GM12878 (cell line): ENCODE data around the gene ADPRHL1. TPM values are rescaled to one million over a fixed set of nuclear protein-coding genes. Genes with fewer than 3 reads are reported as not detected.

Experiments
- ATAC-seq: fragments of 200-7000 bp; cut with Tn5 transposase; 3 replicates; pipeline ENCODE4 v1.9.1; 2020; ENCODE audit warnings: mild to moderate bottlenecking, moderate library complexity
- BruUV-seq: library from RNA; stranded (reverse); fragments of 400-500 nt; replicated peaks from 2 replicates; lab custom pipeline; 2021; lab: Mats Ljungman, UMichigan
- CTCF ChIA-PET: fragments of 300-600 bp; sonication (Branson Sonifier 250); formaldehyde crosslinking; extraction: SDS; loops from one replicate; lab custom pipeline; 2021; ENCODE audit warnings: inconsistent platforms; lab: Yijun Ruan, JAX
- POLR2A ChIA-PET: fragments of 350-600 bp; formaldehyde crosslinking; extraction: SDS; loops from one replicate; lab custom pipeline; 2021; ENCODE audit warnings: inconsistent platforms; lab: Charles Lee
- RAD21 ChIA-PET: fragments of 300-600 bp; sonication (Branson Sonifier 250); formaldehyde crosslinking; loops from one replicate; lab custom pipeline; 2023; ENCODE audit warnings: antibody characterized with exemption; ENCODE audit not compliant: unreplicated experiment; lab: Charles Lee
- SMC1A ChIA-PET: fragments of 300-600 bp; sonication (Branson Sonifier 250); formaldehyde crosslinking; loops from one replicate; lab custom pipeline; 2023; ENCODE audit not compliant: unreplicated experiment, uncharacterized antibody; lab: Charles Lee
- DNase-seq: peaks from one replicate; pipeline ENCODE4 v3.0.0-alpha.2; 2011; ENCODE audit warnings: low read depth, low spot score
- FAIRE-seq: peaks from 3 replicates; lab custom pipeline; 2011; peaks lifted over from hg19 to GRCh38; lab: Jason Lieb, UNC
- H2AFZ ChIP-seq: 2 replicates; pipeline ENCODE4 v1.6.0; 2011; ENCODE audit warnings: low read depth, low read length, control low read depth; ENCODE audit not compliant: control insufficient read depth
- H3K27ac ChIP-seq: 2 replicates; pipeline ENCODE4 v1.5.1; 2011; ENCODE audit warnings: control low read depth; ENCODE audit not compliant: control insufficient read depth, insufficient read depth
- H3K27me3 ChIP-seq, 2 experiments: replicated peaks in 1 of 2; 2 replicates each; pipeline versions ENCODE4 v1.6.0 to v1.6.1; 2011; ENCODE audit warnings: low read length in 1 of 2; ENCODE audit not compliant: control insufficient read depth in 2 of 2, insufficient read depth in 2 of 2
- H3K36me3 ChIP-seq, 2 experiments: 2 replicates each; pipeline ENCODE4 v1.5.1; 2011; ENCODE audit warnings: low read length in 1 of 2; ENCODE audit not compliant: control insufficient read depth in 2 of 2, insufficient read depth in 2 of 2
- H3K4me1 ChIP-seq: 2 replicates; pipeline ENCODE4 v1.6.1; 2011; ENCODE audit warnings: mild to moderate bottlenecking, low read length, moderate library complexity, mixed read lengths; ENCODE audit not compliant: control insufficient read depth, insufficient read depth
- H3K4me2 ChIP-seq: 2 replicates; pipeline ENCODE4 v1.6.0; 2011; ENCODE audit warnings: control low read depth; ENCODE audit not compliant: control insufficient read depth, insufficient read depth
- H3K4me3 ChIP-seq: fragments of 200-600 bp; sonication (generic); 2 replicates; pipeline ENCODE4 v1.5.1; 2016
- H3K79me2 ChIP-seq: 2 replicates; pipeline ENCODE4 v1.6.0; 2011; ENCODE audit warnings: low read length; ENCODE audit not compliant: control insufficient read depth, insufficient read depth
- H3K9ac ChIP-seq: 2 replicates; pipeline ENCODE4 v1.8.0; 2011; ENCODE audit warnings: low read length, control low read depth, mixed read lengths; ENCODE audit not compliant: control insufficient read depth, insufficient read depth
- H3K9me3 ChIP-seq: replicated peaks from 3 replicates; pipeline ENCODE4 v1.5.1; 2011; ENCODE audit warnings: mild to moderate bottlenecking, low read length; ENCODE audit not compliant: control insufficient read depth, insufficient read depth
- H4K20me1 ChIP-seq: 2 replicates; pipeline ENCODE4 v1.6.0; 2011; ENCODE audit not compliant: control insufficient read depth, insufficient read depth
- CEBPB ChIP-seq, 2 experiments: fragments of 150-350 bp in 1 of 2; IDR thresholded peaks; 2 replicates each; pipeline ENCODE4 v1.6.1; 2012 to 2014; ENCODE audit warnings: low read depth in 2 of 2, low read length in 2 of 2, borderline replicate concordance in 1 of 2, inconsistent platforms in 1 of 2
- EGR1 ChIP-seq, 2 experiments: IDR thresholded peaks; 1 replicate in 1 of 2; 2 replicates in 1 of 2; pipeline ENCODE4 v1.6.1; 2011 to 2012; ENCODE audit warnings: low read depth in 2 of 2, low read length in 2 of 2, borderline replicate concordance in 1 of 2, mild to moderate bottlenecking in 1 of 2, moderate library complexity in 1 of 2
- HDGF ChIP-seq: fragments of 450-650 bp; IDR thresholded peaks from 2 replicates; pipeline ENCODE4 v1.6.1; 2016; ENCODE audit warnings: antibody characterized with exemption
- HSF1 ChIP-seq: fragments of 150-350 bp; IDR thresholded peaks from 2 replicates; pipeline ENCODE4 v1.6.1; 2014; ENCODE audit warnings: mild to moderate bottlenecking, low read depth, low read length
- IRF3 ChIP-seq: fragments of 450-650 bp; IDR thresholded peaks from 2 replicates; pipeline ENCODE4 v1.6.1; 2014; ENCODE audit warnings: mild to moderate bottlenecking
- POLR2A ChIP-seq: IDR thresholded peaks from 2 replicates; pipeline ENCODE4 v1.6.1; 2011; ENCODE audit warnings: low read depth, mild to moderate bottlenecking, low read length
- TBL1XR1 ChIP-seq: IDR thresholded peaks from 2 replicates; pipeline ENCODE4 v1.6.1; 2012; ENCODE audit warnings: low read depth, low read length, improper control_type of control experiment
- YBX1 ChIP-seq: fragments of 450-650 bp; IDR thresholded peaks from 2 replicates; pipeline ENCODE4 v1.6.1; 2016; ENCODE audit warnings: antibody characterized with exemption
- WGBS: methylation state at CpG from one replicate; pipeline ENCODE4 v1.1.6; 2016; ENCODE audit warnings: low lambda C conversion rate; ENCODE audit not compliant: insufficient replicate concordance, insufficient coverage; ENCODE audit errors: missing lambda C conversion rate; 5-methylcytosine and 5-hydroxymethylcytosine counted together
- in situ Hi-C: fragments of 300-500 bp; cut with MboI; formaldehyde crosslinking; loops from 9 replicates; pipeline ENCODE4 v1.14.3; 2018; ENCODE audit warnings: mixed read lengths
- intact Hi-C: fragments of 100-400 bp; cut with micrococcal nuclease; formaldehyde crosslinking; loops from one replicate; pipeline ENCODE4 v1.14.2; 2022; ENCODE audit not compliant: unreplicated experiment
- polyA plus RNA-seq, 11 experiments: library from polyadenylated mRNA; depleted of rRNA in 4 of 11; unstranded in 6 of 11; stranded (reverse) in 5 of 11; fragments of >200 nt; fragmentation: Nextera tagmentation in 4 of 11; fragmentation: Illumina TruSeq in 1 of 11; extraction: Ambion mirVana in 4 of 11; extraction: Trizol in 1 of 11; gene quantifications; 1 replicate in 1 of 11; 2 replicates in 10 of 11; pipeline versions ENCODE4 v1.2.1 to v1.2.3, GENCODE V29; 2011 to 2016; ENCODE audit warnings: inconsistent platforms in 2 of 11, missing spikeins in 2 of 11, low read depth in 1 of 11
- total RNA-seq, 4 experiments: library from RNA; depleted of rRNA in 3 of 4; stranded (reverse); fragments of >200 nt in 3 of 4; fragmentation: Illumina TruSeq in 1 of 4; extraction: Trizol in 1 of 4; gene quantifications; 2 replicates each; pipeline versions ENCODE4 v1.2.1 to v1.2.3, GENCODE V29; 2013 to 2021

Gene ADPRHL1
- total and polyA plus RNA-seq, 10 of the 15 experiments (the other 5 are each of a cell fraction or from before 2014, with no cell fraction given): 0.05 to 1.9 (median 1.0) TPM

GRCh38 chr13:113404723-113405471 is 48.4 kb downstream of the ADPRHL1 start (continued):
- no peak for TF ChIP-seq HSF1
- TF ChIP-seq CEBPB (IDR thresholded peaks at IDR 0.05; ENCODE audit: borderline replicate concordance in 1 of 2, low read depth in 2 of 2, low read length in 2 of 2): no peak
- TF ChIP-seq IRF3: no peak

GRCh38 chr13:113404366-113404722 is 48.9 kb downstream of the ADPRHL1 start:
- in situ Hi-C loops (no loop called here), intact Hi-C loops (no loop called here)
- ATAC-seq: no peak
- 44% methylated on average over 2 of the region's 2 CpGs for WGBS
- ChIA-PET POLR2A (no interaction called here), SMC1A (no interaction called here), CTCF (no interaction called here), RAD21 (no interaction called here)
- no peak overlapping the region for H3K4me2 ChIP-seq
- H3K4me1 ChIP-seq: no peaks in the 10 kb centered on the region
- no peak overlapping the region for H2AFZ ChIP-seq
- H3K9me3 ChIP-seq: no peaks in the 10 kb centered on the region
- H3K36me3 ChIP-seq: no peaks in the 10 kb centered on the region
- TF ChIP-seq YBX1 (no peak), POLR2A (no peak), EGR1 (IDR thresholded peaks at IDR 0.05; ENCODE audit: borderline replicate concordance in 1 of 2, low read depth in 2 of 2, low read length in 2 of 2) (no peak), HDGF (no peak), TBL1XR1 (no peak)
- no peaks in the 10 kb centered on the region for H4K20me1 ChIP-seq
- no peak overlapping the region for H3K9ac ChIP-seq
- no peak overlapping the region for H3K27ac ChIP-seq
- H3K27me3 ChIP-seq: no peaks in the 10 kb centered on the region
- H3K4me3 ChIP-seq: no peak overlapping the region
- no peak for FAIRE-seq
- DNase-seq: no peak
- no peaks in the 10 kb centered on the region for H3K79me2 ChIP-seq
- no TSS peak for BruUV-seq
